Esophagus (tissue), 2 donors: ENCODE data around the gene NECAB2. TPM values are rescaled to one million over a fixed set of nuclear protein-coding genes. Genes with fewer than 3 reads are reported as not detected.

Experiments used
- H3K27ac ChIP-seq, 2 donors: one replicate each; pipeline ENCODE4 v1.5.1; 2013; ENCODE audit warnings: low read depth in 2 of 2, mild to moderate bottlenecking in 2 of 2, inconsistent platforms in 1 of 2, low read length in 1 of 2, moderate library complexity in 1 of 2
- H3K27me3 ChIP-seq, 2 donors: one replicate each; pipeline ENCODE4 v1.6.1; 2013; ENCODE audit warnings: low read length in 2 of 2, control low read depth in 1 of 2, mild to moderate bottlenecking in 1 of 2; ENCODE audit not compliant: insufficient read depth in 2 of 2, control insufficient read depth in 1 of 2
- H3K36me3 ChIP-seq, 2 donors: one replicate each; pipeline ENCODE4 v1.6.1; 2013; ENCODE audit warnings: low read length in 1 of 2; ENCODE audit not compliant: control insufficient read depth in 2 of 2, insufficient read depth in 2 of 2
- H3K4me1 ChIP-seq, 2 donors: one replicate each; pipeline ENCODE4 v1.6.1; 2013; ENCODE audit warnings: low read length in 1 of 2; ENCODE audit not compliant: control insufficient read depth in 2 of 2, insufficient read depth in 2 of 2
- H3K4me3 ChIP-seq, 2 donors: one replicate each; pipeline ENCODE4 v1.5.1; 2013; ENCODE audit warnings: low read length in 2 of 2, mild to moderate bottlenecking in 2 of 2, low read depth in 1 of 2, moderate library complexity in 1 of 2
- H3K9me3 ChIP-seq, 2 donors: one replicate each; pipeline ENCODE4 v1.6.1; 2013; ENCODE audit warnings: mild to moderate bottlenecking in 2 of 2, low read depth in 1 of 2, low read length in 1 of 2, moderate library complexity in 1 of 2; ENCODE audit not compliant: control insufficient read depth in 2 of 2, insufficient read depth in 1 of 2
- WGBS, 2 donors: extraction: QIAGEN DNeasy Blood & Tissue Kit; methylation state at CpG; one replicate each; pipeline ENCODE4 v1.1.7; 2013; 5-methylcytosine and 5-hydroxymethylcytosine counted together
- polyA plus RNA-seq, 2 donors: library from polyadenylated mRNA; stranded (reverse); fragments of 200-250 nt; gene quantifications; one replicate each; pipeline ENCODE4 v1.2.3, GENCODE V29; 2013
- donor health status: healthy with polysubstance abuse.
- donor health status: Bipolar disorder and iron deficiency.

The NECAB2 gene
- polyA plus RNA-seq, 2 donors: not detected

DNA sequence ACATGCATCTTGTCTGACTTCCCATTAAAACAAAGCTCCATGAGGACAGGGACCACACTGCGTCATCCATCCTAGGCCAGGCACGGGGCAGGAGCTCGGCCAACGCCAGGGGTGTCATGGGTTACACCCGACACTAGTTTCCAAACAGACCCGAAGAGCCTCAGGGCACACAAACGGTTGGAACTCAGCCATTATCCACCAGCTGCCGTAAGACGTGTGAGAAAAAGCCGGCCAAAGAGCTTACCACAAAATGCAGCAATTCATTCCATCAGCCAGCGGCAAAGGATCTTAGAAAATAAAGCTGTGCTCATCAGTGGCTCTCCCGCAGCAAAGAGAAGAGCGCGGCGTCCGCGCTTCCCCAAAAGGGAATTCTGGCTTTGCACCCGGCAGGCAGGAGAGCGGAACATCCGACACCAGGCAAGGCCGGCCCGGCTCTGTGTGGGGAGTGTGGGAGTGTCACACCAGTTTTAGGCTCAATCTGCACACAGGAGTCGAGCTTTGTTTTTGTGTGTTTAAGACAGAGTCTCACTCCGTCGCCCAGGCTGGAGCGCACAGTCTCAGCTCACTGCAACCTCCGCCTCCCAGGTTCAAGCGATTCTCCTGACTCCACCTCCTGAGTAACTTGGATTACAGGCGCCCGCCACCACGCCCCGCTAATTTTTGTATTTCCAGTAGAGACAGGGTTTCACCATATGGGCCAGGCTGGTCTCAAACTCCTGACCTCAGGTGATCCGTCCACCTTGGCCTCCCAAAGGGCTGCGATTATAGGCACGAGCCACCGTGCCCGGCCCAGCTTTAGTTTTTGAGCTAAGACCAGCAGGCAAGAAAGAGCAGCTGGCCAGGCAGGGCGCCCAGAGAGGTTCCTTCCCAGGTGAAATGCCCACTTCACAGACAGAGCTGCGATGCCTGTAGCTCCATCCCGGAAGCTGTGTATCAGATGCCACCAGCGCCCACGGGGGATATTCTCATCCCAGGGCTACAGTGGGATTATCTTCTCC is 73.1 kb downstream of the NECAB2 start:
- H3K27me3 ChIP-seq: no peaks in the 10 kb centered on the region
- WGBS, 2 donors: 57 to 72% methylated on average over 42 of the region's 42 CpGs

DNA sequence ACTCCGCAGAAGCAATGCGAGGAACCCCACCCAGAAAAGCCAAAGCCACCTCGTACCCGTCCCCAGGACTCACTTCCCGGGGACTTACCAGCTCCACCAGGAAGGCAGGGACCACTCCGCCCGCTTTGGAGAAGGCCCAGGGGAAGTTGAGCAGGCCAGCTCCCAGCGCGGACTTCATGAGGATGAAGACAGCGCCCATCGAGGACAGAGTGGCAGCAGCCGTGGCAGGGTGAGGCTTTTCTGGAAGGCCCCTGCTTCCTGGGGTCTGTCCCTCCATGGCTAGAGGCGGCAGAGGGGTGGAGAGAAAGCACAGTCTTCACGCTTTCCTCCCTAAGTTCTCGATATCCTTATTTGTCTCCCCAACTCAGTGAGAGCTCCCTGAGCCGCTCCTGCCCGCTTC is 73.8 kb downstream of the NECAB2 start:
- peaks cover 0 to 2% of the 10 kb centered on the region in 2 donors for H3K4me1 ChIP-seq
- H3K36me3 ChIP-seq: no peaks in the 10 kb centered on the region
- no peaks in the 10 kb centered on the region for H3K9me3 ChIP-seq
- H3K27me3 ChIP-seq: no peaks in the 10 kb centered on the region
- H3K4me3 ChIP-seq: no peak overlapping the region
- H3K27ac ChIP-seq: no peak overlapping the region
- WGBS, 2 donors: 84 to 89% methylated on average over 16 to 17 of the region's 17 CpGs

More for the DNA sequence above, 73.1 kb downstream of the NECAB2 start:
- H3K4me3 ChIP-seq: no peak overlapping the region
- H3K4me1 ChIP-seq: peaks cover 0 to 2% of the 10 kb centered on the region in 2 donors
- no peak overlapping the region for H3K27ac ChIP-seq
- peaks cover 2 to 5% of the 10 kb centered on the region in 2 donors for H3K9me3 ChIP-seq
- no peaks in the 10 kb centered on the region for H3K36me3 ChIP-seq

GRCh38 chr16:84042308-84042878 is 74.3 kb downstream of the NECAB2 start, which contains the start of gene SLC38A8:
Gene SLC38A8, minus strand, starts transcription at chr16:84042795. Its CDS starts 638 bp downstream, at chr16:84042157.
- Histone ChIP-seq H3K36me3 (no peaks in the 10 kb centered on the region), H3K27ac (no peak within 1 kb of the TSS), H3K4me1 (peaks cover 0 to 2% of the 10 kb centered on the region in 2 donors), H3K27me3 (no peaks in the 10 kb centered on the region), H3K4me3 (no peak within 1 kb of the TSS), H3K9me3 (no peaks in the 10 kb centered on the region)
- 62 to 64% methylated on average over 9 of the region's 9 CpGs for WGBS, 2 donors

- Histone ChIP-seq H3K27ac (no peak overlapping the region), H3K9me3 (no peaks in the 10 kb centered on the region), H3K4me3 (no peak overlapping the region), H3K27me3 (no peaks in the 10 kb centered on the region), H3K4me1 (peaks cover 0 to 2% of the 10 kb centered on the region in 2 donors), H3K36me3 (no peaks in the 10 kb centered on the region)
- 44 to 45% methylated on average over 22 of the region's 22 CpGs for WGBS, 2 donors
Measured at GRCh38 chr16:84042879-84043485, 74.9 kb downstream of the NECAB2 start.

DNA sequence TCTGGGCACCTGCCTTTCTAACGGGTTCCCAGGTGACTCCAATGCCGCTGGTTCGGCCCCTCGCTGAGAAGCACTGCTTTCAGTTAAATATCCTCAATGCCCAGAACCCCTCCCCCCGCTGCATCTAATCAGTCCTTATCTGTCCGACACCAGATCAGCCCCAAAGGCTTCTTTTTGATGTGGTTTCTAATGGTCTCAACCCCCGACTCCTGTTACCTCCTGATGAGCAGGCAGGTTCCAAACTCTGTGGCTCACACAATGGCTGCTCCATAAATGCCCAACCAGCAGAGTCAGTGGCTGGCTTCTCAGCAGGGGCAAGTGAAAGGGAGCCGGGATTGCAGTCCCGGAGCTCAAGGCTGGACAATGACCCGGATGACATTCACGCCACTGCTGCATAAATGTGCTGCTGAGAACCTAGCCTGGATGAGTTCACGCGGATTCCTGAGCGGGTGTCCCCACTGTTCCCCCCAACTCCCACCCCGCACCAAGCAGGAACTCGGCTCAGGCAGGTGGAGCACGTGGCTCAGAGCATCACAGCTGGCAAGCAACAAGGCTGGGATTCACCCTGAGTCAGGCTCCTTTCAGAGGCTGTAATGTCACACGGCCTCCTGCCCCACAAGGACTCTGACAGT is 75.6 kb downstream of the NECAB2 start:
- 35 to 39% methylated on average over 18 of the region's 18 CpGs for WGBS, 2 donors
- peaks cover 0 to 2% of the 10 kb centered on the region in 2 donors for H3K4me1 ChIP-seq
- no peaks in the 10 kb centered on the region for H3K27me3 ChIP-seq
- H3K36me3 ChIP-seq: no peaks in the 10 kb centered on the region
- no peak overlapping the region for H3K27ac ChIP-seq
- no peak overlapping the region for H3K4me3 ChIP-seq
- H3K9me3 ChIP-seq: no peaks in the 10 kb centered on the region

GRCh38 chr16:84044118-84044488 is 76.1 kb downstream of the NECAB2 start:
- H3K27me3 ChIP-seq: no peaks in the 10 kb centered on the region

DNA sequence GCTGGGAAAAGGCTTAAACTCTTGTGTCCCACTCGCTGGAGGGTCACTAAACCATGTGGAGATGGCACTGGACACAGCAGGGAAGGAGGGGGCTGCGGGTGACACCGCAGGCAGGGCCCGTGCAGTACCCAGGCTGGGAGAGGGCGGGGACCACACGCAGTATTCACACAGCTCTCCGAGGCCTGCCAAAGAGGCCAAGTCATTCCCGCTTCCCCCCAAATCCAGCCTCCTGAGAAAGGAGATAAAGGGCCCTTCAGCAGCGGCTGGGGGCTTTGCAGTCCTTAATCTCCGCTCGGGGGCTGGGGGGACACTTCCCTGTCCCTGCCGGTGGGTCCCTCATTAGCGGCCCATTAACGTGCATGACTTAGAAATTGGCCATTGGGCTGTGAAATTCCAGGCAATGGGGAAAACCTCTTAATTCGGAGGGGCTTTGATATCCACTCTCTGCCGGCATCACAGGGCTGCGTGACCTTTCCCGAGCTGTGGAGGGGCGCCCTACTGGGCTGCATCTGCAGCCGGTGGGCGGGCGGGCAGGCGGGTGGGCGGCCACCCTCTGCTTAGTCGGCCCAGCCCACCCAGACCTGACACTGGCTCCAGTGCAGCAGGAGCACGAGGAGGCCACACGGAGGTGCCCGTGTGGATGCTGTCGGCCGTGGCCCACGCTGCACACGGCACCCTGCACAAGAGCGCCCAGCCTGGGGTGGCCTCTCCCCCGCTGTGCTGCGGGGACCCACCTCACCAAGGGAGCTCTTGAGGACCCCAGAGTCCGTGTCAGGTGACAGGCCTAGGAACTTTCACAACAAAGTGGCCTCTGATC is 77.2 kb downstream of the NECAB2 start:
- Histone ChIP-seq H3K4me3 (no peak overlapping the region), H3K27ac (no peak overlapping the region), H3K4me1 (peaks cover 0 to 2% of the 10 kb centered on the region in 2 donors), H3K9me3 (no peaks in the 10 kb centered on the region), H3K36me3 (peaks cover 0 to 7% of the 10 kb centered on the region in 2 donors), H3K27me3 (no peaks in the 10 kb centered on the region)
- WGBS, 2 donors: 63 to 66% methylated on average over 36 of the region's 36 CpGs

More at GRCh38 chr16:84044118-84044488, 76.1 kb downstream of the NECAB2 start:
- Histone ChIP-seq H3K9me3 (no peaks in the 10 kb centered on the region), H3K4me3 (no peak overlapping the region), H3K27ac (no peak overlapping the region), H3K4me1 (peaks cover 0 to 2% of the 10 kb centered on the region in 2 donors), H3K36me3 (peaks cover 0 to 4% of the 10 kb centered on the region in 2 donors)
- WGBS, 2 donors: 37 to 55% methylated on average over 5 of the region's 5 CpGs

GRCh38 chr16:84045818-84046470 is 77.9 kb downstream of the NECAB2 start:
- 89% methylated on average over 19 of the region's 19 CpGs for WGBS, 2 donors
- H3K4me3 ChIP-seq: no peak overlapping the region
- no peaks in the 10 kb centered on the region for H3K9me3 ChIP-seq
- no peaks in the 10 kb centered on the region for H3K27me3 ChIP-seq
- no peak overlapping the region for H3K27ac ChIP-seq
- peaks cover 0 to 12% of the 10 kb centered on the region in 2 donors for H3K36me3 ChIP-seq
- peaks cover 0 to 2% of the 10 kb centered on the region in 2 donors for H3K4me1 ChIP-seq
